ENCODE results near the gene SSBP2.
"Not testable (repeated sequence)": the region's sequence is repeated elsewhere in the genome, so short reads cannot be mapped to it uniquely, and the experiment has no call there.

Gene SSBP2

DNA sequence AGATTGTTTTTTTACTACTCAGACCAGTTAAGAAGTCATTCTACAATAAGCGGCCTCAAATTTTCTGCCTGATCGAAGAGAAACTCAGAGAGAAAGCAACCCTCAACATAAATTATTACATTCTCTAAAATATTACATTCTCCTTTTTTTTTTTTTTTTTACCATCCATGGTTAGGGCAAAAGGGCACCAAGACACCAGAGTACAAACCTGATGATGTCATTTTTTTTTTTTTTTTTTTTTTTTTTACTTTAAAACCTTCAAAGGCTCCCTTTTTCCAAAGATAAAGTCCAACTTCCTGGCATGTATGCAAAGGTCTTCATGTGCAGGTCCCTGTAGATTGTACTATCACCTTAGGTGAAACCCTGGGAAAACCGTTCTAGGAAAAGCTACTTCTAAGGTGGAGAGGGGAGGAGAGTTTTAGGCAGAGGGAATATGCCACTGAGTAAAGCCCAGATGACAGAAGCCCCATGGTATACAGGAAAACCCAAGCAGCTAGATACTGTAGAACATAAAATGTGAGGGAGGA, 104.4 kb downstream of the SSBP2 start:
- no peak for DNase-seq

DNA sequence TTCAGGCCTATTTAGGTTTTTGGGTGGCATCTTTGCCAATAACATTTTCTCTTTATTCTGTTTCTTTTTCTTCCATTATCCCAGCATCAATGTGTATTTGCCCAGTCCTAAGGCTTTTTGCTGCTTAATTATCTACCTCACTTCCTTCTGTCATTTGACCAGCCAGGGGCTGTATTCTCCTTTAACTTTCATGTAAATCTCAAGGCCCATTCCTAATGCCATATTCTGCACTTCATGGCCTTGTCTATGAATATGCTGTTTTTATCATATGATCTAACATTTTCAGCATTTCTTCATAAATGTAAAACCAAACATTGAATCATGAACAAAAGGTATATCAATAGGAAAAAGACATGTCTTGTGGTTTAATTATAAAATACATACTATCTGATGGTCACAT, 108.7 kb downstream of the SSBP2 start:
- no peak for DNase-seq

DNA sequence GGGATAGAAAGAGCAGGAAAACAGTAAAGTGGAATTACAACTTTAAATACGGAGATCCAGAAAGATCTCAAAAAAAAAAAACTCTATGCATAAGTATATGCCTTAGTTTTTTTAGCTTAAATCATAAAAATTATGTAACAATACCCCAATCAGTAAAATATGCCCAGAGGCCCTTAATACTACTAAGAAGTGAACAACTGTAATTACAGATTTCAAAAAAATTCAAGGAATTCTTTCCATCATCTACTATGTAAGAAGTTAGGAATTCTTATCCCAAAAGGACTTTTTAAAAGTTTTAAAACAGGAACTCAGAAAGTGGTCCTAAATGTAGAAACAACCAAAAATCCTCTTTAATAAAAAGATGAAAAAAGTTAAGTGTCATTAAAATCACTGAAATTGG, 111.3 kb downstream of the SSBP2 start:
- no peak for DNase-seq

DNA sequence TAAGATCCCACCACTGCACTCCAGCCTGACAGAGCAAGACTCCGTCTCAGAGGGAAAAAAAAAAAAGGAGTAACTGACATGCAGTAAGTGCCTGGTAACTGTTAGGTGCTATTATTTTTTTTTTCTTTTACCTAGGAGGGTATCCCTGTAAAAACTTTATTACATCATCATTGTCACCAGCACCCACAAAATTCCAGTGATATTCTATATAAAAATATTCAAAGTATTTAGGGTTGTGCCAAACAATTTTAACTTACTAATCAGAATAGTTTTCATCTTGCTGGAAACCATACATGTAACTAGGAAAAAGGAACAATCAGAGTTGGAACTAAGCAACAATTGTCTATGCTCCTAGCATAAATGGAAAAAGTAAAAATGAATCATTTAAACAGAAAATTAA, 112.4 kb downstream of the SSBP2 start:
- no peak for DNase-seq

DNA sequence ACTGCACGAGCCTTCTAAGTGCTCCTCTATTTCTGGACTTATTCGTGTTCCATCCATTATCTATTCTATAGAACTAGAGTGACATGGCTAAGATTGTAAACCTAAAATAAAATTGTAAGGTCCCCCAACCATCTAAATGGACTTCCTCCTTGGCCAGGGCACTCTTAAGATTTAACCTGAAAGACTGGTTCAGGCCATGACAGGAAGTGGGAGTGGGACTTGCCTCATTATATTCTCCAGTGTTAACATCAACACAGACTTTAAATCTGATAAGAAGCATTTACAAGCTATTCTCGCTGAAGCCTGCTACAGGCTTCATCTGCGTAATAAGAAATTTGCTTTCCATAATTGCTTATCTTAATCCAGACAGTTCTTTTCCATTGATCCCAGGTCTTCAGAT, 117.0 kb downstream of the SSBP2 start:
- DNase-seq = no peak

DNA sequence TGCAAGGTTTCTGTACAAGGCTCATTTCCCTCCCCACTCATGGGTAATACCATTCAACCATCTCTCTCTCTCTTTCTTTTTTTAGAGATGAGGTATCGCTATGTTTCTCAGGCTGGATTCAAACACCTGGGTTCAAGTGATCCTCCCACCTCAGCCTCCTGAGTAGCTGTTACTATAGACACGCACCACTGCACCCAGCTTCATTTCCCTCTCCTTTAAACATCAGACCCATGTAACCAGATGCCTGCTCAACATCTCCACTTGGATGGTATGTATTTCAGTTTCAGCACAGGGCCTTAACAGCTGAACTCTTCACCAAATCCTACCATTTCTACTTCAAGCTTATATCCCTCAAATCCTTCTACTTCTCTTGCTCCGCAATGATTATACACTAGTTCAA, 117.4 kb downstream of the SSBP2 start:
- no peak for DNase-seq

DNA sequence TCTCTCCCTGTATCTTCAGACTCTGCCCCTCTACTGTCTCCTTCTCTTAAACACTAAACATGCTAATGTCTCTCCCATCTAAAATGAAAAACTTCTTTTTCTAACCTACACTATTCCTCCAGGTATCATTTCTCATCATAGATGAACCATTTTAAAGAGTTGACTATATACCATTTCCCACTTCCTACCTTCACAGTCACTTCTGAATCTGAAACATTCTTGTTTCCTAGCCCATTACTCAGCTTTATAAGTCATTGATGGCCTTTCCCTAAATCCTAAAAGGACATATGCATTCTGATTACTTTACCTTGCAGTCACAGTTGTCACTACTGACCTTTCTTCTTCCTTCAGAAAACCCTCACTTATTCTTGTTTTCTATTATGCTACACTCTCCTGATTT, 118.2 kb downstream of the SSBP2 start:
- DNase-seq = no peak

DNA sequence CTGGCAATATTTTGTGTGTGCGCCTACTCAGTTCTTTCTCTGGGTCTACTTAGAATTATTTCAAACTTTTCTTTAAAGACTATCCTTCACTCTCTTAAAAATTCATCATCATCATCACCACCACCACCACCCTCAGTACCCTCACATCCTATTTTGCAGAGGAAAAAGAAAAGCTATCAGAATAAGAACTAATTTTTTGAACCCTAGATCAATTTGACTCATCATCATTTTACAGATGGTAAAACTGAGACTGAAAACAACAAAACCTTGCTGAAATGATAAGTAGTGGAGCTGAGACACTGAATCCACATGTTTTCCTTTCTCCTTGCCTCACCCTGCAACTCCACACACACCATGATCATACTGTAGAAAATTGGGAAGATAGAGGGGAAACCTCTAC, 119.3 kb downstream of the SSBP2 start:
- no peak for DNase-seq

DNA sequence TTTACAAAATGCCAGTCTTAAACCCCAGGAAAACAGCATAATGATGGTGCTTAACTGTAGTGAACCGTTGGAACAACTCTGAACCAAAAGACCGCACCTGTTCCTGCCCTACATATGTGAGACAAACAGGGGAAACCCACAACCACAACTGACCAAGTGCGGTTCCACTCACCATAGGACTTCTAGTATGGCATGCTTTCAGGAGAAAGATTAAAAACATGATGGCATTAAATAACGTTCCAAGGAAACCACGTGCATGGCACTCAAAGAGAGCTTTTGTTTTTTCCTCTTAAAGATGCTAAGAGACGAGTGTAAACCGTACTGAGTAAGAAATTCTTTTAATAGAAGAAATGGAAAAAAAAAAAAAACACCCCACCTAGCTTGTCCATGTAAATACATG, 119.8 kb downstream of the SSBP2 start:
- DNase-seq = no peak

DNA sequence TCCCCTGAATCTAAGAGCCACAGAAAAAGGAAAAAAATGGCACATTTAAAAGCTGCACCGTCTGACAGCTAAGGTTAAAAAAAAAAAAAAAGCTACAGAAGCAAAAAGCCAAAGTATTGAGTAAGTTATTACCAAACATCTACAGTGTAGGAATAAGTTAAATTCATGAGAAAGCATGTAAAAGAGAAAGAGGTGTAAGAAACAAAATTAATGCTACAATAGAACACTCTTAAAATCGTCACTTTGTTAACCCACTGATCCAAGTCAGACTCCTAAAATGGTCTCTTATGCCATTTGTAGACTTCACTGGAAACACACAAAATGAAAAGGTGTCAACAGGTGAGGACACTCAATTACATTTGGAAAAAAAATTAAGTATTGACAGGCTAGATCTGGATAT, 120.2 kb downstream of the SSBP2 start:
- no peak for DNase-seq

DNA sequence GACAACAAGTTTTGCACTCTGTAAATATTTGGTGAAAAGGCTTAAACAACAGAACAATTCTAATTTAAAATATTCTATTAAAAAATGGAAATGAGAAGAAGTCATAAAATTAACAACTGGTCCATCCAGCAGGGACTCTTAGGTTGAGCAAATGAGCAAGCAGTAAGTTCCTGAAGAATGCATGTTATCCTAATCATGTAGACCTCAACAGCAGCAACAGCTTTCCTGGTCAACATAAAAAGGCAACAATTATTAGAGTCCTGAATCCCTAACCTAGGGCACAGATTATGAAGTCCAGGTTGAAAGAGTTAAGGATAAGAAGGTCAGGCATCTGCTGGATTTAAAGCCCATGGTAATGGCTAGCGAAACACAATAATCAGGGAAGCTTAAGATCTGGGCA, 120.9 kb downstream of the SSBP2 start:
- no peak for DNase-seq

DNA sequence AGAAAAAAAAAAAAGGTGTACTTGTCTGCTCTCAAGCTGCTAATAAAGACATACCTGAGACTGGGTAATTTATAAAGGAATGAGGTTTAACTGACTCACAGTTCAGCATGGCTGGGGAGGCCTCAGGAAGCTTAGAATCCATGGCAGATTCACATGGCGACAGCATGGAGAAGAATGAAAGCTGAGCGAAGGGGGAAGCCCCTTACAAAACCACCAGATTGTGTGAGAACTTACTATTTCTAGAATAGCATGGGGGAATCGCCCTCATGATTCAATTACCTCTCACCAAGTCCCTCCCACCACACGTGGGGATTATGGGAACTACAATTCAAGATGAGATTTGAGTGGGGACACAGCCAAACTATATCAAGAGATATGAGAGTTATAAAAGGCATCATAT, 122.8 kb downstream of the SSBP2 start:
- not testable (repeated sequence) for DNase-seq

DNA sequence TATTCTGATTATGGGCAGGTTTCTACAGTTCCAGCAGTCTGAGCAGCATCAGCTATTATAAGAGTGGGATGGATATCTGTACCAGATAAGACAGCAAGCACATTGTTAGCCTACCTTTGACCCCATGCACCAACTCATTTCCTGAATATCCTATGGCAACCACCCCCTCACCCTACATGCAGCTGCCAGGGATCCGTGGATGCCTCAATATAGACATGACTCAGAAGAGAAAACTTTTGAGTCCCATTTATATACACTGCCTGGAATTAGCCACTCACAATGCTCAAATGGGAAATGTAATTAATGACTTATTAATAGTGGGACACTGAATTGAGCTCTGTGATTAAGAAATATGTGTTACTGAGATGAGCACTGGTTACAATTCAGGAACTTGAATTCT, 124.4 kb downstream of the SSBP2 start:
- no peak for DNase-seq

DNA sequence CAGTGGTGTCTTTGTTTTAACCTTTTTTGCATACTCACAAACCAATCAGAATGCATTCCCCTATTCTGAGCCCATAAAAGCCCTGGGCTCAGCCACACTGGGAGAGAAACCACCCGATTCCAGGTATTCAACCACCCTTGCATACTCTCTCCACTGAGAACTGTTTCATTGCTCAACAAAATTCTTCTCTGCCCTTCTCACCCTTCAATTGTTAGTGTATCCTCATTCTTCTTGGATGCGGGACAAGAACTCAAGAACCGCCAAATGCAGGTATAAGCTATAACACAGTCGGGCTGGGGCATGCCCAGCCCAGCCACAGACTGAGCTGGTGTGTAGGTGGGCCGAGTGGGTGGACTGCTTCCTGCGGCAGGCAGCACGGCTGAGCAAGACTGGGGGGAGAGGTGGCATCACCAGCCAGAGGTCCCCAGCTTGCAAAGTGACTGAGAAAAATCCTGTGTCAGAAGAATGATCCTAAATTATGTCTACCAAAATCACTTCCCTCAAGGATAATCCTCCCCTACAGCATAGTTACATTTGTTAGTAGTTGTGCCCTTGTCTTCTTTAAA, 141.0 kb downstream of the SSBP2 start:
- no peak for DNase-seq

DNA sequence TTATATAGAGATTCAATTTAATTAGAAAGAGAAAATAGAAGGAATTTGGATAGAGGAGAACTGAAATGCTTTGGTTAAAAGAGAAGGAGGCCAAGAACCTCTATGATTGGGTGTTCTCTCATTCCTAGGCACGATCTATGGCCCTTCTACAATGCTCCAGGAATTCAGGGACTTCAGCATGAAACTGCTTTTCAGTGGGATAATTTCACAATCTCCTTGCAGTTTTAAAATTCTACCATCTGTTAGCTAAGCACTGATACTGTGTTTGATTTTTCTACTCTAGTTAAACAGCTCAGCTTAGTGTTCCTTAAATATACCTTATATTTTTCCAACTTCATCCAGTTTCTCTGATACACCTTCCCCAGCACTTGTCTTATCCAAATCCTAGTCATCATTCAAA, 141.9 kb downstream of the SSBP2 start:
- no peak for DNase-seq

DNA sequence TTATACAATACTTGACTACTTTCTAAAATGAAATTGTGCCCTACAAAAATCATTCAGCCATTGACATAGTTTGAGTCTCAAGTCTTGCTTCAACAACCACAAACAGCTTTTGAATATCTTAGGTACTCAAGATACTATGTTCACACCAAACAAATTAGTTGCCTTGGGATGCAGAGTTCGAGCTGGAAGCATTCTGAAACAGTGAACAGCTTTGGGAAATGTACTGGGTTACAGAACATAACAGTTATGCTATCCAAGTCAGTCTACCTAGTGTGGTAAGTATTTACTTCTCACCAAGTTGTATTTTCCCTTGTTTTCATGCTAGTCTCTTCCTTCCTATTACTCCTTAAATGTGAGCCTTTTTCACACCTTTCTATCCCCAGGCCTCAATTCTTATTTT, 143.2 kb downstream of the SSBP2 start:
- no peak for DNase-seq

DNA sequence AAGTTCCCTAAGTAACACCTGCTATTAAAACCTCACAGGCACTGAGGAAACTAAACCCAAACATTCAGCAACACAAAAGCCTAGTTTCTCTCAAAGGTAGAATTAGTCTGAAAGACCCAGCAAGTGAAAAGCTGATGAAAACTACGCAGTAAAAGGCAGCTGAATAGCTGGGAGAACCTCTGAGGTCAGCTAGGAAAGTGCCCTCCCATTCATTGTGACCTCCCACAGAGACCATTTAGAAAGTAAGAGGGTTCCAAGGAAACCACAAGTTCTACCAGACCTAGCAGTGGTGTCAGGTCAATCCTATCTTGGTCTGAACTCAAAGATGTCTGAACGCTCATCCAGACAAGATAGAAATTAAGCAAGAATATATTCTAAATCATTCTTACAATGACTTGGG, 144.7 kb downstream of the SSBP2 start:
- DNase-seq = no peak

DNA sequence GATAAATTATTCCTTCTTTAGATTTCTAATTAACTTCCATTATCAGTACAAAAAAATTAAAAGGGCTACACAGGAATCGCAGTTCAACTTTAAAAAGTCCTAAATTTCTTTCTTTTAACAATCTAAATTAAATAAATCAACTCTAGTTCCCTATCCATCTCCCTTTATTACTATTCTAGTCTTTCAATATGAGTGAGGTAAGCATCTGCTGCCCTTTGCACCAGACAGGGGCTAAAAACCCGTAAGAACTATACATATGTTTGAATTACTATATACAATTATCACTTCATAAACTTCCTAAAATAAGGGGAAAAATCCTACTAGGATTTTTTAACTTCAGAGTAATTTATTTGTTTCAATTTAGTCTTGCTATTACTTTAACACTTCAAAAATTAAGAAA, 145.6 kb downstream of the SSBP2 start:
- DNase-seq = no peak

DNA sequence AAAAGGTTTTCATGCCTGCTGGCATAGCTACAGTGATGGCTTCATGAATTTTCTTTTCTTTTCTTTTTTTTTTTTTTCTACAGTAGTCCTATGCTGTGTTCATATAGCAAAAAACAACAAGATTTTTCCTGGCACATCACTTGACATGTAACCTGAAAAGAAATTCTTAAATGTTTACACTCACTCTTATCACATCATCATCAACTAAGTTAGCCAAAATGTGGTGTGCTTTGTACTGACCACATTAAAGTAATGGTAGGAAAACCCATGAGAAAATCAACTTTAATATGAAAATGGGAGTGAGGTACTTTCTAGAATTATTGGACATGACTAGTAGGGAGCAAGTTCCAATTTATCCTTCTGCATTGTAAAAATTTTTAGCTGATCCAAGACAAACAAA, 146.7 kb downstream of the SSBP2 start:
- DNase-seq = no peak

DNA sequence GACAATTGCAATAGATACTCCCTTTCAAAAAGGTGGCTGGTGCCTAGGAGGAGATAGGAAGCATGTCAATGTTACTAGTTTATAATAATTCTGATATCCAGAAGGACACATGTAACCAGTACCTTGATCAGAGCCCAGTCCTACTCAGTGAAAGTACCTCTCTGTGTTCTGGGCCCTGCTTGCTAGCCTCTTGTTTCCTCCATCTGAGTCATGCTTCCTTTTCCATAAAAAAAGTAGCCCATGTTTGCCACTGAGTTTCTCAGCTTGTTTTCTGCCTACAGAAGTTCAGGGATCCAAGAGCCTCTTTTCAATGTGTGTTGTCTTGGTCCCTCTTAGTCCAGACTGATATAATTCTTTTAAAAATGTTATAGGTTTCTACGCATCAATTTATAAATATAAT, 149.0 kb downstream of the SSBP2 start:
- DNase-seq = no peak

DNA sequence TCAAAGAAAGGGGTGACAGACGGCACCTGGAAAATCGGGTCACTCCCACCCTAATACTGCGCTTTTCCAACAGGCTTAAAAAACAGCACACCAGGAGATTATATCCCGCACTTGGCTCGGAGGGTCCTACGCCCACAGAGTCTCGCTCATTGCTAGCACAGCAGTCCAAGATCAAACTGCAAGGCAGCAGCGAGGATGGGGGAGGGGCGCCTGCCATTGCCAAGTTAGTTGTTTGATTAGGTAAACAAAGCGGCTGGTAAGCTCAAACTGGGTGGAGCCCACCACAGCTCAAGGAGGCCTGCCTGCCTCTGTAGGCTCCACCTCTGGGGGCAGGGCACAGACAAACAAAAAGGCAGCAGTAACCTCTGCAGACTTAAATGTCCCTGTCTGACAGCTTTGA, 158.8 kb downstream of the SSBP2 start:
- DNase-seq = not testable (repeated sequence)

DNA sequence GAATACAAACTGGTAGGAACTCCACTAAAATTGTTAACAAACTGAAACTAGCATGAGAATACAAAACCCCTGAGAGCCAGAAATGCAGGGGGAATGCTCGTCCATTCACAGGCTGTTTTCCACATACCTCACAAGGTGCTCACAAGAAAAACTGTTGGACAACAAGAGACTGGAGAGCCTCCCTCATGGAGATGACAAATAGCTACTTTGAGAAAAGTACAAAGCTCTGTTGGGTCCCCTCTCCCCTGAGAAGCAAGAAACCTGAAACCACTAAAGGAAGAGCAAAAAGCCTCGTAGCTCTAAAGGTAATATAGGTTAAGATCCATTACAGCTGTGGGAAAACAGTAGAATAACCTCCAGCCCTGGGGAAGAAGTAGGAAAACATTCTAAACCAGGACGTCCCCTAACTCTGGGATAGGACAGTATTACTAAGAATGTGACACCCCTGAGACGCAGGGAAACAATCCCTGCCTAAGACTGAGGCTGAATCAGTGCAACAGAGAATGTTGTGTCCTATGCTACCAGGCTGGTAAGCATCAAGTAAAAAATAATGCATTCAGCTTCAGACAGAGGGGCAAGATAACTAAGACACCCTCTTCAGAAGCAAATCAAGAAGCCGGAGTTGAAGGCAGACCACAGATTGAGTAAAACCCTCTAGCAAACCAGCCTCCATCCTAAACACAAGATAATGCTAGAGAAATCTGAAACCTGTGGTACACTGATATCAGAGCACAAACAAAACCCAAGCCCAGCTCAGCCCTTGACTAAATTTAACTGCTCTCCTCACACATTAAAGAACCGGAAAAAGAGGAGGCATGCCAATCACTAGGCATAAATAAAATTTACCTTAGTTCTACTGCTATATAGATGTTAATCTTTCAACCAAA, 160.2 kb downstream of the SSBP2 start:
- DNase-seq = no peak

DNA sequence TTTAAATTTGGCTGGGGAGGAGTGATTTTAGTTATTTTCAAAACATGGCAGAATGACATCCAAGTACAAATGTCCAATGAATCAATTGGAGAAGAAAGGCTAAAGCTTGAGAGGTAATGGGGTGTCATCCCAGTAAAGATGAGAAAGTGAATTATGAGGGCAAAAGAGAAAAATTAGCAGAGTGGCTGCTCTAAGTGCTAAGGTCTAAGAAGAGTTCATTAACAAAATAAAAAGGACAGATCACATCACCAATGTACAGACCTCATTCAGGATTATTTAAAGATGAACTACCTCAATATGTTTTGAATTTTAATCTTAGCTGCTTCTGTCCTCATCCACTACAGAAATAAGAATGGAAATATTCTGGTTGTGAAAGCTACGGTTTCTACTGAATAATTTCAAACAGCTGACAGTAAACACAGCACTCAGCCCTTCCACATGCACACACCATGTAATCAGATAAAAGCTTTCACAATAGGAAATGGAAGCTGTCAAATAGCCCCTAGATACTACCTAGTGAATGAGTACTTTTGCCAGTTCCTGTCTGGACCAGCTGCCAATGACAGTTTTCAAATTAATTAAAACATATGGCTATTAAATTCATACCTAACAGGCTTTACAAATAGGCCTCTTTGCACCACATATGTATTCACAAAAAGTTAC, 171.5 kb downstream of the SSBP2 start:
- no peak for DNase-seq

DNA sequence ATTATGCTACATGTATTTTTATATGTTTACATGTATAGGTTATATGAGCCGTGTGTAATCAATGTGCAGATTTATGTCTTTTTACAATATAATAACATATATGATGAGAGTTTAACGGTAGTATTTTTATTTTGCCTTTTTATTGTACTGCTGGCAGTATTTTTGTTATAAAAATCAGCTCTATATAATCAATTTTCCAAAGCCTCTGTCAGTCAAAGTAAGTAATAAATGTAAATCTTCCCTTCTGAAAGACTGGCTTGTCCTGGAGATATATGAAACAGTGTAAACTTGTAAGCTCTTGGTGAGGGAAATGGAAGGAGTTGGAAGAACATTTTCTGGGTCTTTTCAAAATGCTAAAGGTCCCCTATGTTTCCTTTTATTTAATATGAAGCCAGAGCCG, 173.8 kb downstream of the SSBP2 start:
- no peak for DNase-seq
